K562 (cell line): ENCODE measurements around the gene LCE2D. TPM values are rescaled to one million over a fixed set of nuclear protein-coding genes. Genes with fewer than 3 reads are reported as not detected.

ENCODE experiments used
- ATAC-seq: fragments of 200-7000 bp; cut with Tn5 transposase; 3 replicates; pipeline ENCODE4 v1.9.1; 2020; ENCODE audit warnings: moderate library complexity
- BruUV-seq: library from RNA; stranded (reverse); fragments of 400-500 nt; replicated peaks from 2 replicates; lab custom pipeline; 2021; lab: Mats Ljungman, UMichigan
- CTCF ChIA-PET: fragments of 300-600 bp; formaldehyde crosslinking; extraction: SDS; loops from one replicate; lab custom pipeline; 2021; ENCODE audit warnings: low intra/inter-chr PET ratio; lab: Yijun Ruan, JAX
- POLR2A ChIA-PET: fragments of 300-600, 350-650 bp; sonication (Branson Sonifier 250); formaldehyde crosslinking; extraction: SDS; loops from one replicate; lab custom pipeline; 2021; ENCODE audit warnings: antibody characterized with exemption, inconsistent platforms; lab: Yijun Ruan, JAX
- DNase-seq, 4 experiments: peaks; one replicate each; pipeline versions ENCODE4 v3.0.0 to v3.0.0-alpha.2; 2011 to 2018; ENCODE audit warnings: low spot score in 3 of 4, mixed read lengths in 3 of 4; ENCODE audit errors: extremely low read depth in 1 of 4
- FAIRE-seq: peaks from 2 replicates; lab custom pipeline; 2011; peaks lifted over from hg19 to GRCh38; lab: Jason Lieb, UNC
- H2AFZ ChIP-seq: 2 replicates; pipeline ENCODE4 v1.6.0; 2011; ENCODE audit warnings: low read depth, low read length, control low read depth, inconsistent platforms
- H3K27ac ChIP-seq: fragments of 200-600 bp; 3 replicates; pipeline ENCODE4 v1.8.0; 2011; ENCODE audit warnings: low read depth, mild to moderate bottlenecking, control low read depth, inconsistent platforms, low read length, moderate library complexity, mixed read lengths; ENCODE audit errors: extremely low read depth
- H3K27me3 ChIP-seq, 2 experiments: fragments of 300-600 bp in 1 of 2; 2 replicates in 1 of 2; 3 replicates in 1 of 2; pipeline versions ENCODE4 v1.6.0 to v1.8.0; 2011; ENCODE audit warnings: inconsistent platforms in 2 of 2, low read length in 2 of 2, mild to moderate bottlenecking in 1 of 2, mixed read lengths in 1 of 2, moderate library complexity in 1 of 2; ENCODE audit not compliant: control insufficient read depth in 2 of 2, insufficient read depth in 2 of 2
- H3K36me3 ChIP-seq: fragments of 300-600 bp; 3 replicates; pipeline ENCODE4 v1.8.0; 2011; ENCODE audit warnings: mild to moderate bottlenecking, low read length, inconsistent platforms; ENCODE audit not compliant: control insufficient read depth, insufficient read depth
- H3K4me1 ChIP-seq, 2 experiments: fragments of 200-600 bp in 1 of 2; replicated peaks in 1 of 2; 2 replicates in 1 of 2; 3 replicates in 1 of 2; pipeline versions ENCODE4 v1.5.1 to v1.8.0; 2011; ENCODE audit warnings: inconsistent platforms in 2 of 2, low read length in 2 of 2, mild to moderate bottlenecking in 1 of 2, mixed read lengths in 1 of 2, moderate library complexity in 1 of 2; ENCODE audit not compliant: control insufficient read depth in 2 of 2, insufficient read depth in 2 of 2
- H3K4me2 ChIP-seq: 2 replicates; pipeline ENCODE4 v1.6.1; 2011; ENCODE audit warnings: low read length, control low read depth, inconsistent platforms, mixed read lengths; ENCODE audit not compliant: insufficient read depth
- H3K4me3 ChIP-seq: fragments of 200-600 bp; sonication (generic), shearing (Covaris generic); 2 replicates; pipeline ENCODE4 v1.5.1; 2016; ENCODE audit warnings: control low read depth, inconsistent platforms
- H3K79me2 ChIP-seq: fragments of 200-600 bp; 3 replicates; pipeline ENCODE4 v1.8.0; 2011; ENCODE audit warnings: low read length, inconsistent platforms; ENCODE audit not compliant: control insufficient read depth, insufficient read depth
- H3K9ac ChIP-seq, 2 experiments: 2 replicates each; pipeline versions ENCODE4 v1.6.0 to v1.6.1; 2011; ENCODE audit warnings: low read depth in 2 of 2, low read length in 2 of 2, control low read depth in 1 of 2, inconsistent platforms in 1 of 2, mild to moderate bottlenecking in 1 of 2, mixed read lengths in 1 of 2; ENCODE audit not compliant: insufficient read depth in 1 of 2
- H3K9me1 ChIP-seq: one replicate; pipeline ENCODE4 v1.6.0; 2011; ENCODE audit warnings: inconsistent platforms, mild to moderate bottlenecking, low read length, moderate library complexity; ENCODE audit not compliant: control insufficient read depth, insufficient read depth
- H3K9me3 ChIP-seq: replicated peaks from 2 replicates; pipeline ENCODE4 v1.5.1; 2011; ENCODE audit warnings: low read depth, low read length, inconsistent platforms; ENCODE audit not compliant: control insufficient read depth, insufficient read depth
- H4K20me1 ChIP-seq: replicated peaks from 2 replicates; pipeline ENCODE4 v1.6.1; 2011; ENCODE audit warnings: low read length, inconsistent platforms, mixed read lengths; ENCODE audit not compliant: control insufficient read depth, insufficient read depth
- CBFA2T3 ChIP-seq: fragments of 450-650 bp; IDR thresholded peaks from 2 replicates; pipeline ENCODE4 v1.6.1; 2017
- ZBTB33 ChIP-seq: sonication (generic); formaldehyde crosslinking; IDR thresholded peaks from 2 replicates; pipeline ENCODE4 v1.8.1; 2023; ENCODE audit warnings: mild to moderate bottlenecking, missing genetic modification reagents
- WGBS: fragments of 100-300 bp; shearing (Covaris generic); methylation state at CpG from one replicate; pipeline ENCODE4 v1.1.6; 2016; ENCODE audit warnings: low coverage, mixed read lengths; ENCODE audit not compliant: insufficient coverage; ENCODE audit errors: missing lambda C conversion rate; 5-methylcytosine and 5-hydroxymethylcytosine counted together
- in situ Hi-C: fragments of 300-500 bp; cut with MboI; formaldehyde crosslinking; loops from 4 replicates; pipeline ENCODE4 v1.15.0; 2018; ENCODE audit warnings: inconsistent platforms, mixed read lengths
- intact Hi-C: fragments of 100-400 bp; cut with micrococcal nuclease; formaldehyde crosslinking; loops from 2 replicates; pipeline ENCODE4 v1.14.2; 2022
- polyA plus RNA-seq, 8 experiments: library from polyadenylated mRNA; depleted of rRNA in 4 of 8; stranded (reverse) in 5 of 8; unstranded in 3 of 8; fragments of >200 nt; fragmentation: Nextera tagmentation in 2 of 8; fragmentation: Illumina TruSeq in 1 of 8; extraction: Ambion mirVana in 2 of 8; extraction: Trizol in 1 of 8; gene quantifications; 2 replicates each; pipeline versions ENCODE4 v1.2.1 to v1.2.3, GENCODE V29; 2011 to 2014; ENCODE audit warnings: inconsistent platforms in 1 of 8, missing spikeins in 1 of 8
- total RNA-seq, 7 experiments: library from RNA; depleted of rRNA in 6 of 7; stranded (reverse); fragments of >200 nt in 6 of 7; fragmentation: Illumina TruSeq in 2 of 7; extraction: Trizol in 2 of 7; gene quantifications; 2 replicates each; pipeline versions ENCODE4 v1.2.1 to v1.2.3, GENCODE V29; 2011 to 2021; ENCODE audit warnings: low replicate concordance in 1 of 7

LCE2D gene
- total and polyA plus RNA-seq, 9 of the 15 experiments (the other 6 are each of a cell fraction or from before 2014, with no cell fraction given), result not detected

GRCh38 chr1:152697701-152698600 is 34.8 kb downstream of the LCE2D start, which contains the start of gene LCE2A:
TSS of gene LCE2A (plus strand) at chr1:152698345. CDS start at chr1:152698902, 557 bp downstream.
- Histone ChIP-seq H3K4me3 (no peak within 1 kb of the TSS), H3K9me1 (no peaks in the 10 kb centered on the region), H3K9ac (no peak within 1 kb of the TSS), H3K4me2 (no peak within 1 kb of the TSS), H3K79me2 (no peaks in the 10 kb centered on the region), H4K20me1 (no peaks in the 10 kb centered on the region), H3K27me3 (no peaks in the 10 kb centered on the region), H3K9me3 (no peaks in the 10 kb centered on the region)
- FAIRE-seq, result no peak
- ATAC-seq, result no peak
- intact Hi-C loops, result no loop called here
- DNase-seq, result no peak
- POLR2A ChIA-PET, result no interaction called here
- TF ChIP-seq ZBTB33 (CRISPR knock-in tag) (no peak), CBFA2T3 (no peak)
- TF ChIP-seq, all 486 proteins: peak for 0
- CTCF ChIA-PET, result no interaction called here
- Histone ChIP-seq H2AFZ (no peak within 1 kb of the TSS), H3K27ac (no peak within 1 kb of the TSS), H3K4me1 (no peaks in the 10 kb centered on the region), H3K36me3 (no peaks in the 10 kb centered on the region)
- in situ Hi-C loops, result no loop called here
- WGBS, result 0% methylated on average over 4 of the region's 4 CpGs
- BruUV-seq, result no TSS peak
